DMS79 treated with DMSO at 0.1 percent for 48 hours (cell line): ENCODE results near the gene LRMDA.
A peak's percentile ranks its signal among the peaks of the same experiment; 100 is the strongest.

ENCODE experiments used
- DNase-seq: peaks from one replicate; lab custom pipeline; 2025; lab: John Stamatoyannopoulos, UW

The LRMDA gene

DNA sequence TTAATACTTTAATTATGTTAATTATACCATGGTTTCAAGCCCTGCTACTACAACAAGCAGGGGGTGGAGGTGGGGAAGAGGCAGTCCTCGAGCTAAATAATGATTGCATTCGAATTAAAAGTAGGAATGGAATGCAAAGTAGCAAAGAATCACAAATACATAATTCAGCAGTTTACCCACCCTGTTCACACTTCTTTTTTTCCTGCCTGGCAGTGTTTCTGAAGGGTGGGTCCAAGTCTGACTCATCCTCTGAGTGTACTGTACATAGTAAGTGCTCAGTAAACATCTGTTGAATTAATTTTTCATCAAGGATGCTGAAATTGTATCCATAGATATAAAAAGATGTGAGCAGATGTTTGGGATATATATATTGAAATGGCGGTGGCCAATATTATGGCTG, 778.8 kb downstream of the LRMDA start:
- no peak for DNase-seq

- no peak for DNase-seq
Observed at GRCh38 chr10:76211691-76212090, 780.3 kb downstream of the LRMDA start.

DNA sequence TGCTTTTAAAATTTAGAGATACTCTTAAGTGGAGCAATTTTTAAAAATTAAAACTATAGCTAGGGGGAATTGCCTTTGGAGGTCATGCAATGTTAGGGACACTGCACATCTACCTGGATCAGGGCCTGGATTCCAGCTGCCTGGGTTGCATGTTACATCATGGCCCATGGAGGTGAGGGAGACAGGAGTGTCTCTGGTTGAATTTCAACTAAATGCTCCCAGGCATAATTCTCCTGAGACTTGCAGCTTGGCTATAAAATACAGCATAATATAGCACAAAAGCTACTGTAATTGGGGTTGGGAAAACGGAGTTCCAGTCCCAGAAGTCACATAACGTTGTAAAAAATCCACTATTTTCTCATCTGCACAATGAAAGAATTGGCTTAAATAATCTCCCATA, 782.5 kb downstream of the LRMDA start:
- DNase-seq, result no peak

- peak; percentile 63 for DNase-seq
Observed at GRCh38 chr10:76218035-76218434, 786.6 kb downstream of the LRMDA start.

DNA sequence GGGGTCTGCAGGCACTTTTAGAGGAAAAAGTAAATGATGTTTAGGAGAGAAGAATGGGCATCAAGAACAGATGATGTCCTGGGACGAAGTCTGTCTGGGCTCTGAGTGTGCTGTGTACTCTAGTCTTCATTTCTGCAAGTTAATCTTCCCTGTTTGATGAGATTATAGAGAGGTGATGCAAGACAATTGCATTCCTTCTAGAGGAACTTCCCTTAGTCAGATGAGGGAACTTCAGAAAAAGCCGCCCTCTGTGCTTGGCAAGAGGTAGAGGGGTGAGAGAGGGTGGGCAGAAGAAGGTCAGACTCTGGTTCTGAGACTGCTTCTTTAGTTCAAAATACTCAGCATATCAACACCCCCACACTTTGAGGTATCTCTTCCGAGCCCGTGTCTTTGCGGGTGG, 797.9 kb downstream of the LRMDA start:
- no peak for DNase-seq

- DNase-seq, result peak; percentile 30
Observed at GRCh38 chr10:76230921-76231285, 799.5 kb downstream of the LRMDA start.

- DNase-seq, result peak; percentile 30
Observed at GRCh38 chr10:76231286-76231934, 800.0 kb downstream of the LRMDA start.

GRCh38 chr10:76234499-76235226, 803.2 kb downstream of the LRMDA start:
- DNase-seq, result no peak

DNA sequence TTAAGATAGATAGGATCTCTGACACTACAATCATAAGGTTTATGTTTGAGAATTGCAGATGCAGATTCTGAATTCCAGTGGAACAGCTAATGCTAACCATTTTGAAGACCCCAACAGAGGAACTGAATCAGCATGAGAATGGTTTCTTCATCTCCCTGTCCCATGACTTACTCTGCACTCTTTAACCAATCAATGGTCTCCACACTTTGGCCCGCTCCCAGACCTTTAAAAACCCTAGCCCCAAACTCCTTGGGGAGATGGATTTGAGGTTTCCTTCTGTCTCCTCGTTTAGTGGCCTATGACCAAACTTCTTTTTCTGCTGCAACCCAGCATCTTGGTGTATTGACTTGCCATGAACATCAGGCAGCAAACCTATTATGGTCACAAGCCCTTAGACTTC, 804.9 kb downstream of the LRMDA start:
- no peak for DNase-seq

GRCh38 chr10:76242956-76243355, 811.5 kb downstream of the LRMDA start:
- peak; percentile 14 for DNase-seq

- no peak for DNase-seq
Observed at GRCh38 chr10:76244061-76244686, 812.8 kb downstream of the LRMDA start.

DNA sequence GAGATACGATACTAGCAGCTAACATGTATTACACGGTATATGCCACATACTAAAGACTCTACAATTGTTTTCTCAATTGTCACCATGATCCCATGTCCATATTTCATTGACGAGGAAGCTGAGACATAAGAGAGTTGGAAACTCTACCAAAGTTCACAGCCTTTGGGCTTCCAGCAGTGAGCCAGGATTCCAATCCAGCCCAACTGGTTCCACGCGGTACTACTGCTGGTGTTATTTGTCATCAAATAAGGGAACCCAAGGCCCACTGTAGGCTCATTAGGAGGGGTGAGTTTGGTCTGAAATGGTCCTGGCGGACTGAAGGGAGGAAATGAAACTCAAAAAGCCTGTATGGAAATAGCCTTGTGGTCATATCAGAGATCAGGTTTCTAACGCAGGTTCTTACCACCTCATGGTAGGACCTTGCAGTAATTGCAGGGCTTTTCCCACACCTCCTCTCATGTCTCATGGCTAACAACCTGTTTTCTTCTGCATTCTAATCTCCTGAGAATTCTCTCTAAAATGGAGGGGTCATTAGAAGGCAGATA, 814.6 kb downstream of the LRMDA start:
- no peak for DNase-seq

- no peak for DNase-seq
Observed at GRCh38 chr10:76248649-76249200, 817.3 kb downstream of the LRMDA start.

GRCh38 chr10:76251841-76252671, 820.6 kb downstream of the LRMDA start:
- no peak for DNase-seq

DNA sequence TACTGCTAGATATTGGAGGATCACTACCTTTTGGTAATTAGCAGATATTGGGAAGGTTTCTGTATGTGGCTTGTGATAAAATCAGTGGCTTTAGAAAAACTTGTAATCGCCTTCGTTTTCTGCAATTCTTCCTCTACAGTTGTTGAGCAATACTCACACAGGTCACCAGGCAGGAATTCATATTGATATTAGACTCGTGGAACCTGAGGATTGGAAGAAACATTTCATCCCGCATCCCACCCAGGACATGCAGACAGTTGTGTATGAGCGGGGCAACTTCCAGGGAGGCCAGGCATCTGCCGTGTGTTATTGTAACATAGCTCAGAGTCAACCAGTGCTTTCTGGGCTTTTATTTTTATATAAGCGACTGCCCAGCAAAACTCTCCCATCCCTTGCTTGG, 821.3 kb downstream of the LRMDA start:
- no peak for DNase-seq

DNA sequence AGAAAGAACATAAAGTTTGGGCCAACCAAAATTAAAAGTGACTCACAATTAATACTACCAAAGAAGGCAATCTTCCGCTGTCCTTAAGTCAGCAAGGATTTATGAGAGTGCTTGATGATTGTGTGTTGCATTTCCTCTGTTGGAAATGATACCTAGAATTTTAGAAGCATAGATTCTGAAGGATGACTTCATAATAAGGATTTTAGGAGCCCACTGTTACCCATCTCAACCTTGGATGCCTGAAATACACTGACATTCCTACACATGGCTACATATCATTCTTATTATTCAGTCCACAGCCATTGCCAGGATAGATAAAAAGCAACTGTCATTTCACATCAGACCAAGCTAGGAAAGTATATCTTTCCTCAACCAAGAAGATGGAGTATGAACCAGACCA, 823.8 kb downstream of the LRMDA start:
- DNase-seq, result no peak

DNA sequence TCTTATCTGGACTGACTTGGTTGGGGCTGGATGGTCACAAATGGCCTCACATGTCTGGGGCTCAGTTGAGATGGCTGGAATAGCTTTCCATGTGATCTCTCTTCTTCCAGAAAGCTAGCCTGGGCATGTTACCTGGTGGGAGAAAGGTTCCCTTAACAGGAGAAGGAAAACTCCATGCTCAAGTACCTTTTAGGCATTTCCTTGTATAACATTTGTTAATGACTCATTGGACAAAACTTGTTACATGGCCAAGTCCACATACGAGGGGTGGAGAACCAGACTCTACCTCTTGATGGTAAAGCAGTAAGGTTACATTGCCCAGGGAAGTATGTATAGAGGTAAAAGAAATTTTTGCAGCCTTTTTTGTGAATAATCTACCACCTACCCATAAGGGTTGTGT, 826.4 kb downstream of the LRMDA start:
- DNase-seq, result no peak

DNA sequence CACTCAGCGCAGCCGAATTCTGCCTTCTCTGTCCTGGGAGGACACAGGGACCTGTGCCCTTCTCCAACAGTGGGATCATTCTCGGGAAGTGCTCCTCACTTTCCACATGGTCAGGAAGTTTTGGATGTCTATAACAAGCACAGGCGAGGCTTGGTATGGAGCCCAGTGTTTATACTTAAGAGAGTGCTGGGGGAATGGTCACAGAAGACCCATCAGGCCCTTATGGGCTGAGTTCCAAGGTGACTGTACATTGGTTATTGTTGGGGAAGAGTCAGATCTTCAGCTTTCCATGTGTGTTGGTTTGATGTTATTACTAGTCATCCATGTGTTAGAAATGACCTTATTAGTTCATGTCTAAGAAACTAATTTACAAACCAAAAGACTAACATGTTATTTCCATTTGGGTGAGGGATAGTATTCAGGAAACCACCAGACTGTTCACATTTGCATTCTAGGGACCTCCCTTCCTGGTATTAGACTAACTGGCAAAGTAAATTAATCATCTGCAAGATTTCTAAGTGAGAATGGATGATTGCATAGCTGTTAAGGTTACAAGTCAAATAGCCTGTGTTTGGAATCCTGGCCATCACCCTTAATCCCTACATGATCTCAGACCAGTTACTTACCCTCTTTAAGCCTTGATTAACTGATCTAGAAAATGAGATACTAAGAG, 834.2 kb downstream of the LRMDA start:
- no peak for DNase-seq

DNA sequence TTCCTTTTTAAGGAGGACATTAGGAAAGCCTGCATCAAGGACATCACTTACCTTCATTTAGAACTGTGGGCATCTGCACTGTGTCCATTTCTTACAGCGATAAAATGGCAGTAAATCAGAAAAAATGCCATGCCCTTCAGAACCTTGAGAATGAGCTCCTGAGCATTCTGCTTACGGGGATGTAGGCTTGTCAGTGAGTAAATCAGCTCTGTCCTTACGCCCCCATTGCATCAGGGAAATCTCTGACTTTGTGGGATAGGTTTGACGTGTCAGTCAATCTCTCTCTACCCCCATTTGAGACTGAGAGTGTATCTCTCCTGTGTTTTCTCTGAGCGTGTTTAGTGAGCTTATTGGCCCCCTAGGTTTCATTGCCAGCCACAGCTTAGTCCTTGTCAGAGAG, 837.1 kb downstream of the LRMDA start:
- DNase-seq, result no peak

- DNase-seq, result no peak
Observed at GRCh38 chr10:76268954-76269353, 837.5 kb downstream of the LRMDA start.

DNA sequence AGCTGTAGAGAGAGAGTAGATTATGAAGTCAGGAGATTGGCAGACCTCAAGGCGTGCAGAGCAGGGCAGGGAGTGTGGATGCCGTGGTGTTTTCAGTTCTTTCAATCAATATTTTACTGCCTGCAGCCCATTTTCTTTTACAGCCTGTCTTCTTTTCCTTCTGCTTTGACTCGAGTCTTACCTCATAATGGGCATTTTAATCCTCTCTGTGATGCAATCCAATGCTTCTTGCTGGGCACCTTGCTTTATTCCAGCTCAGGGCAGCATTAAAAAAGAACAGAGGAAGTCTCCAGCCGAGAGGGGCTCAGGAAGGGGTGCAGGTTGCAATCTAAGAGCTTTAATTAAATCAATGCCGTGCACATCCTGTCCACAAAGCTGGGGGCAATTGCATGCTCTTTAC, 839.0 kb downstream of the LRMDA start:
- DNase-seq, result no peak
